HG03442 (cell line): ENCODE measurements around the gene CNST.
"Not testable (repeated sequence)": the region's sequence is repeated elsewhere in the genome, so short reads cannot be mapped to it uniquely, and the experiment has no call there.

Source experiments
- ATAC-seq: cut with Tn5 transposase; IDR thresholded peaks from one replicate; pipeline ENCODE4 v1.9.1; 2021; ENCODE audit warnings: mild to moderate bottlenecking, moderate library complexity; ENCODE audit not compliant: unreplicated experiment

CNST gene

DNA sequence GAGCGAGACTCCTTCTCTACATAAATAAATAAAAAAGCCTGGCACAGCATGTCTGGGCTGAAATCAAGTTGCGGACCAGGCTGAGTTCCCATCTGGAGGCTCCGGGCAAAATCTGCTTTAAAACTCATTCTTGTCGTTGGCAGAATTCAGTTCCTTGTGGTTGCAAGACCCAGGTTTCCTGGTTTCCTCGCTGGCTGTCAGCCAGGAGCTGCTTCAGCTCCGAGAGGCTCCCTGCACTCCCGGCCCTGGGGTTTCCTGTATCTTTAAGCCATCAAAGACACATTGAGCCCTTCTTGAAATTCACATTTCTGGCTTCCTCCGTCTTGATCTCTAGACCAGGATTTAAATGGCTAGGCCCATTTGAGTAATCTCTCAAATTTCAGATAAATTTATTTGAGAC is 137.3 kb downstream of the CNST start:
- no peak for ATAC-seq

DNA sequence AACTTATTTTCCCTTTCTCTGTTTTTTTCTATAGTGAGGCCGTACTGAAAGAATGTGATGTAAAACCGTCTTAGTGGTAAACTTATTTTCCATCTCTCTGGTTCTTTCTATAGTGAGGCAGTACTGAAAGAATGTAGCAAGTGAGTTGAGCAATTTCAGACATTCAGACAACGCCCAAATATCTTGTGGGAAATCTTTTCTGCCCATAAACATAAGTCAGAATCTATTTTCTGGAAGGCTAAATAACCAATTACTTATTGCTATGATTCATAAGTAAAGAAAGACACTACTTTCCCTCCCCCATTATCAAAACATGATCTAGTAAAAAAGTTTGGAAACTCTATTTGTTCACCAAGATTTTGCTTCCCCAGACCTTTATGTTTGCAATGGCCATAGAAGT is 139.1 kb downstream of the CNST start:
- ATAC-seq = no peak

DNA sequence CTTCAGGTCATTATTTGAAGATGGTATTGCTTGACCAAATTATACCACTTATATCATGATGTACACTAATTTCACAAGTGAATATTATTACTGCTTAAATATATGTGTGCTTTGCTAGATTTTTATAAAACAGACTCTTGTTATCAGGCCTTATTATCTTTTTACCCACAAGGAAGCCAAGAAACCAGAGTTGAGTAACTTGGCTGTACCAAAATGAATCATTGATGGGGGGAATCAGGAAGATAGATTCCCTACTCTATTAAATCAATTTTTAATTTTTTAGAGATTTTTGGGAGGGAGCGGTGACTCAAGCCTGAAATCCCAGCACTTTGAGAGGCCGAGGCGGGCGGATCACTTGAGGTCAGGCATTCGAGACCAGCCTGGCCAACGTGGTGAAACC is 141.9 kb downstream of the CNST start:
- ATAC-seq = no peak

DNA sequence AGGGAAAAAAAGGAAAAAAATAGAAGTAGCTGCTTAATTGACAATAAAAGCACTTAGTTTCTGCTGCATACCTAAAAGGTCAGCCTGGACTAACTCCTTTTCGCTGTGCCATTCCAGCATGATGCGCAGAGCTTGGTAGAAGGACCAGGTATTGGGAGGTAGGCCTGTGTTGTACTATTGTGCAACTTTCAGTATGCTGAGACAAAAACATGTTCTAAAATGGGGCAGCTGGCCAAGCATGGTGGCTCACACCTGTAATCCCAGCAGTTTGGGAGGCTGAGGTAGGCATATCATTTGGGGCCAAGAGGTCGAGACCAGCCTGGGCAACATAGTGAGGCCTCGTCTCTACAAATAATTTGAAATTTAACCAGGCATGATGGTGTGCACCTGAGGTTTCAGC is 142.9 kb downstream of the CNST start:
- no peak for ATAC-seq

DNA sequence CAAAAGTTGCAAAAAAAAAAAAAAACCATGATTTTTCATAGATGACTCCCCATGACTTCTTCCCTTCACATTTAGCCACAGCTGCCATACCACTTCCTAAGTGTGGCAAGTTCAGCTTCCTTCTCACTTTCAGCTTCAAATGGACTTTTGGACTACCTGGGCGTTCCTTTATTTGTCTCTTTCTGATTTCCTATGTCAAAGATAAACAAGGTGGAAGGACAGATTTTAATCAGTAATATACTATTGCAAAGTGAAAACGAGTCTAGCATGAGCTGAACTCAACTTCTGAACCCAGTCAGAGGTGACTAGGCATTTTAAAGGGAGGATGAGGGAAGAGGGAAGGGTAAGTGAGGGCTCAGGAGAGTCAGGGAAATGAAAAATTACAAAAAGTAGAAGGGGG is 143.6 kb downstream of the CNST start:
- ATAC-seq = no peak

DNA sequence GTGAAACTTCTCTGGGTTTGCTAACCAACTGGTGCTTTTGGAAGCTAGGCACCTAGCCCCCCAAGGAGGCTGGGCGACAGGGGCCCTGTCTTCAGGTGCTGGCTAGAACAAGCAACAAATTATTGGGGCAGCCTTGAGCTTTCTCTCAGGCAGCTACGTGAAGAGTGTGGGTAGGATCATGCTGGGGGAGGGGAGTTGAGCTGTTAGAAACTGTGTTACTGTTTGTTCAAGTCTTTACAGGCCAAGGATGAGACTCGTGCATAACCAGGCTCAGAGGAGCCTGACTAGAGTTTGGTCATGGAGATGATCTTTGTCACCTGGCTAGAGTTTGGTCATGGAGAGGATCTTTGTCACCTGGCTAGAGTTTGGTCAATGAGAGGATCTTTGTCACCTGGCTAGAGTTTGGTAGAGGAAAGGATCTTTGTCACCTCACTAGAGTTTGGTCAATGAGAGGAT is 145.3 kb downstream of the CNST start:
- no peak for ATAC-seq

DNA sequence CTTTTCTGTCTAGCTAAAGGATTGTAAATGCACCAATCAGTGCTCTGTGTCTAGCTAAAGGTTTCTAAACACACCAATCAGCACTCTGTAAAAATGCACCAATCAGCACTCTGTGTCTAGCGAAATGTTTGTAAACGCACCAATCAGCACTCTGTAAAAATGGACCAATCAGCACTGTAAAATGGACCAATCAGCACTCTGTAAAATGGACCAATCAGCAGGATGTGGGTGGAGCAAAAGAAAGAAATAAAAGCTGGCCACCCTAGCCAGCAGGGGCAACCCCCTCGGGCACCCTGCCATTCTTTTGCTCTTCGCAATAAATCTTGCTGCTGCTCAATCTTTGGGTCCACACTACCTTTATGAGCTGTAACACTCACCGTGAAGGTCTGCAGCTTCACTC is 146.2 kb downstream of the CNST start:
- not testable (repeated sequence) for ATAC-seq
